Keratinocyte (primary cell): Measurements from ENCODE around the gene CDHR4. TPM values are rescaled to one million over a fixed set of nuclear protein-coding genes. Genes with fewer than 3 reads are reported as not detected.

Source experiments
- DNase-seq: peaks from one replicate; pipeline ENCODE4 v3.0.0-alpha.2; 2011; ENCODE audit warnings: low read depth, missing footprints, low spot score
- FAIRE-seq: peaks from 2 replicates; lab custom pipeline; 2011; peaks lifted over from hg19 to GRCh38; lab: Jason Lieb, UNC
- H2AFZ ChIP-seq: 2 replicates; pipeline ENCODE4 v1.6.0; 2012; ENCODE audit warnings: low read length, control low read depth, inconsistent platforms; ENCODE audit not compliant: control insufficient read depth
- H3K27ac ChIP-seq: 2 replicates; pipeline ENCODE4 v1.5.1; 2011; ENCODE audit warnings: low read length; ENCODE audit not compliant: control insufficient read depth, insufficient read depth
- H3K27me3 ChIP-seq: 3 replicates; pipeline ENCODE4 v1.6.0; 2011; ENCODE audit warnings: low read length; ENCODE audit not compliant: control insufficient read depth, insufficient read depth; ENCODE audit errors: extremely low read depth
- H3K36me3 ChIP-seq, 2 experiments: 2 replicates in 1 of 2; 3 replicates in 1 of 2; pipeline ENCODE4 v1.5.1; 2011; ENCODE audit warnings: low read length in 2 of 2, mild to moderate bottlenecking in 1 of 2; ENCODE audit not compliant: control insufficient read depth in 2 of 2, insufficient read depth in 2 of 2; ENCODE audit errors: extremely low read depth in 1 of 2
- H3K4me1 ChIP-seq: 3 replicates; pipeline ENCODE4 v1.5.1; 2011; ENCODE audit warnings: low read length; ENCODE audit not compliant: control insufficient read depth, insufficient read depth; ENCODE audit errors: extremely low read depth
- H3K4me2 ChIP-seq: 3 replicates; pipeline ENCODE4 v1.6.0; 2011; ENCODE audit warnings: low read depth, low read length; ENCODE audit not compliant: control insufficient read depth, insufficient read depth; ENCODE audit errors: extremely low read depth
- H3K4me3 ChIP-seq, 3 experiments: fragments of 200-600 bp in 1 of 3; sonication (generic) in 1 of 3; 2 replicates in 2 of 3; 3 replicates in 1 of 3; pipeline ENCODE4 v1.5.1; 2011 to 2016; ENCODE audit warnings: low read length in 3 of 3, mild to moderate bottlenecking in 3 of 3, control low read depth in 2 of 3, inconsistent platforms in 1 of 3, low read depth in 1 of 3, mixed read lengths in 1 of 3, mixed run types in 1 of 3, moderate library complexity in 1 of 3; ENCODE audit not compliant: control insufficient read depth in 2 of 3, insufficient read depth in 2 of 3; ENCODE audit errors: extremely low read depth in 1 of 3
- H3K79me2 ChIP-seq: 2 replicates; pipeline ENCODE4 v1.6.0; 2012; ENCODE audit warnings: low read length; ENCODE audit not compliant: control insufficient read depth, insufficient read depth
- H3K9ac ChIP-seq: 3 replicates; pipeline ENCODE4 v1.6.0; 2011; ENCODE audit warnings: low read length; ENCODE audit not compliant: control insufficient read depth, insufficient read depth; ENCODE audit errors: extremely low read depth
- H3K9me1 ChIP-seq: 3 replicates; pipeline ENCODE4 v1.6.0; 2011; ENCODE audit warnings: low read length; ENCODE audit not compliant: control insufficient read depth, insufficient read depth; ENCODE audit errors: extremely low read depth
- H3K9me3 ChIP-seq: 2 replicates; pipeline ENCODE4 v1.5.1; 2012; ENCODE audit warnings: low read depth, low read length; ENCODE audit not compliant: control insufficient read depth
- H4K20me1 ChIP-seq: 3 replicates; pipeline ENCODE4 v1.6.0; 2011; ENCODE audit warnings: low read length; ENCODE audit not compliant: control insufficient read depth, insufficient read depth; ENCODE audit errors: extremely low read depth
- EZH2 ChIP-seq: IDR thresholded peaks from one replicate; pipeline ENCODE4 v1.6.1; 2012; ENCODE audit warnings: inconsistent platforms, mild to moderate bottlenecking, low read length, moderate library complexity
- dilution Hi-C: fragments of 300-500 bp; cut with MboI; formaldehyde crosslinking; loops from one replicate; pipeline ENCODE4 v1.7.0; 2020; ENCODE audit warnings: low sequenced_read_pairs; ENCODE audit not compliant: extremely low pct_ligation_motif_present
- polyA plus RNA-seq, 5 experiments: library from polyadenylated mRNA; depleted of rRNA in 3 of 5; stranded (reverse) in 3 of 5; stranded (forward) in 1 of 5; unstranded in 1 of 5; fragments of >200 nt; gene quantifications; 1 replicate in 1 of 5; 2 replicates in 3 of 5; 3 replicates in 1 of 5; pipeline versions ENCODE4 v1.2.1 to v1.2.3, GENCODE V29; 2011 to 2012; ENCODE audit warnings: missing spikeins in 2 of 5, low read depth in 1 of 5, low replicate concordance in 1 of 5
- TF ChIP-seq, protein P1 (sequence below), 3 experiments: IDR thresholded peaks in 1 of 3; conservative IDR thresholded peaks in 1 of 3; optimal IDR thresholded peaks in 1 of 3; 2 replicates in 2 of 3; 3 replicates in 1 of 3; pipeline versions ENCODE3 to v1.5.1; 2011; ENCODE audit warnings: low read length in 3 of 3, mild to moderate bottlenecking in 3 of 3, moderate library complexity in 2 of 3, control low read depth in 1 of 3, inconsistent platforms in 1 of 3; ENCODE audit not compliant: insufficient read depth in 2 of 3; ENCODE audit errors: extremely low read depth in 1 of 3

Gene CDHR4
- polyA plus RNA-seq, 1 donor (not counting 4 experiments of a cell fraction or from before 2014, with no cell fraction given), result not detected

DNA sequence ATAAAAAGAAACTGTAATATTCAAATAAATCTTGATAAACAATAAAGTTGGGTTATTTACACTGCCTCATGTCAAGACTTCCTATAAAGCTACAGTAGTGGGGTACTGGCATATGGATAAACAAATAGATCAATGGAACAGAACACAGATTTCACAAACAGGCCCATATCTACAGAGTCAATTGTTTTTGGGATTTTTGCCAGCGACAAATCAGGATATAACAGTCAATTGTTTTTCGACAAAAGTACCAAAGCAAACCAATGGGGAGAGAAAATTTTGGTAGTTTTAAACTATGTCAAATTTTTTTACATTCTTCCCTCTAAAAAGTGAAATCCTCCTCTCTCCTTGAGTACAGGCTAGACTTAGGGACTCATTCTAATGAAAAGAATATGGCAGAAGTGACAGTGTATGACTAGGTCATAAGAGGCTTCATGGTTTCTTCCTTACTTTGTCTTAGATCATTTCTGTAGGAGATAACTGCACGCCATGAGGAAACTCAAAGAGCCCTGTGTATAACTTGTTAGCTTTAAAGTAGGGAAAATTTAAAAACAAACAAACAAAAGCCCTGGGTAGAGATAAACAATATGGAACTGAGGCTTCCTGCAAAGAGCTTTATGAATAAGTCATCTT is 30.3 kb downstream of the CDHR4 start:
- H2AFZ ChIP-seq, result no peak overlapping the region
- H3K27ac ChIP-seq, result no peak overlapping the region
- H3K79me2 ChIP-seq, result peaks cover 59% of the 10 kb centered on the region
- H3K9me3 ChIP-seq, result no peaks in the 10 kb centered on the region
- no peak for TF ChIP-seq EZH2
- TF ChIP-seq, protein P1, sequence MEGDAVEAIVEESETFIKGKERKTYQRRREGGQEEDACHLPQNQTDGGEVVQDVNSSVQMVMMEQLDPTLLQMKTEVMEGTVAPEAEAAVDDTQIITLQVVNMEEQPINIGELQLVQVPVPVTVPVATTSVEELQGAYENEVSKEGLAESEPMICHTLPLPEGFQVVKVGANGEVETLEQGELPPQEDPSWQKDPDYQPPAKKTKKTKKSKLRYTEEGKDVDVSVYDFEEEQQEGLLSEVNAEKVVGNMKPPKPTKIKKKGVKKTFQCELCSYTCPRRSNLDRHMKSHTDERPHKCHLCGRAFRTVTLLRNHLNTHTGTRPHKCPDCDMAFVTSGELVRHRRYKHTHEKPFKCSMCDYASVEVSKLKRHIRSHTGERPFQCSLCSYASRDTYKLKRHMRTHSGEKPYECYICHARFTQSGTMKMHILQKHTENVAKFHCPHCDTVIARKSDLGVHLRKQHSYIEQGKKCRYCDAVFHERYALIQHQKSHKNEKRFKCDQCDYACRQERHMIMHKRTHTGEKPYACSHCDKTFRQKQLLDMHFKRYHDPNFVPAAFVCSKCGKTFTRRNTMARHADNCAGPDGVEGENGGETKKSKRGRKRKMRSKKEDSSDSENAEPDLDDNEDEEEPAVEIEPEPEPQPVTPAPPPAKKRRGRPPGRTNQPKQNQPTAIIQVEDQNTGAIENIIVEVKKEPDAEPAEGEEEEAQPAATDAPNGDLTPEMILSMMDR (optimal IDR thresholded peaks at IDR 0.05 in 1 of 3, IDR thresholded peaks at IDR 0.05 in 1 of 3, conservative IDR thresholded peaks at IDR 0.05 in 1 of 3; ENCODE audit: extremely low read depth in 1 of 3, insufficient read depth in 2 of 3, low read length in 3 of 3), result no peak
- H3K27me3 ChIP-seq, result no peaks in the 10 kb centered on the region
- no peak for FAIRE-seq
- peaks cover 3% of the 10 kb centered on the region in 2 experiments for H3K36me3 ChIP-seq
- H3K9me1 ChIP-seq, result peaks cover 3% of the 10 kb centered on the region
- H4K20me1 ChIP-seq, result peaks cover 4% of the 10 kb centered on the region
- no peak overlapping the region for H3K9ac ChIP-seq
- dilution Hi-C loops, result no loop called here
- no peak overlapping the region for H3K4me3 ChIP-seq
- no peak overlapping the region for H3K4me2 ChIP-seq
- no peak for DNase-seq
- no peaks in the 10 kb centered on the region for H3K4me1 ChIP-seq

- H3K4me3 ChIP-seq, result no peak overlapping the region
- H3K9me1 ChIP-seq, result no peaks in the 10 kb centered on the region
- H3K4me2 ChIP-seq, result no peak overlapping the region
- no peaks in the 10 kb centered on the region for H3K9me3 ChIP-seq
- peaks cover 40% of the 10 kb centered on the region for H3K79me2 ChIP-seq
- no peaks in the 10 kb centered on the region for H3K27me3 ChIP-seq
- H3K9ac ChIP-seq, result no peak overlapping the region
- DNase-seq (no peak), FAIRE-seq (no peak)
- H3K36me3 ChIP-seq, result no peaks in the 10 kb centered on the region
- no peaks in the 10 kb centered on the region for H4K20me1 ChIP-seq
- H3K4me1 ChIP-seq, result no peaks in the 10 kb centered on the region
- dilution Hi-C loops, result no loop called here
- no peak overlapping the region for H2AFZ ChIP-seq
- TF ChIP-seq EZH2, result no peak
- TF ChIP-seq, protein P1 (optimal IDR thresholded peaks at IDR 0.05 in 1 of 3, IDR thresholded peaks at IDR 0.05 in 1 of 3, conservative IDR thresholded peaks at IDR 0.05 in 1 of 3; ENCODE audit: extremely low read depth in 1 of 3, insufficient read depth in 2 of 3, low read length in 3 of 3), result no peak
- no peak overlapping the region for H3K27ac ChIP-seq
Observed at GRCh38 chr3:49763981-49764380, 35.7 kb downstream of the CDHR4 start.
